GM19351 (cell line): Measurements from ENCODE around the gene DACT2.
"Not testable (repeated sequence)": the region's sequence is repeated elsewhere in the genome, so short reads cannot be mapped to it uniquely, and the experiment has no call there.

ENCODE experiments used
- ATAC-seq: cut with Tn5 transposase; IDR thresholded peaks from one replicate; pipeline ENCODE4 v1.9.1; 2021; ENCODE audit warnings: mild to moderate bottlenecking, moderate library complexity; ENCODE audit not compliant: unreplicated experiment

The DACT2 gene

DNA sequence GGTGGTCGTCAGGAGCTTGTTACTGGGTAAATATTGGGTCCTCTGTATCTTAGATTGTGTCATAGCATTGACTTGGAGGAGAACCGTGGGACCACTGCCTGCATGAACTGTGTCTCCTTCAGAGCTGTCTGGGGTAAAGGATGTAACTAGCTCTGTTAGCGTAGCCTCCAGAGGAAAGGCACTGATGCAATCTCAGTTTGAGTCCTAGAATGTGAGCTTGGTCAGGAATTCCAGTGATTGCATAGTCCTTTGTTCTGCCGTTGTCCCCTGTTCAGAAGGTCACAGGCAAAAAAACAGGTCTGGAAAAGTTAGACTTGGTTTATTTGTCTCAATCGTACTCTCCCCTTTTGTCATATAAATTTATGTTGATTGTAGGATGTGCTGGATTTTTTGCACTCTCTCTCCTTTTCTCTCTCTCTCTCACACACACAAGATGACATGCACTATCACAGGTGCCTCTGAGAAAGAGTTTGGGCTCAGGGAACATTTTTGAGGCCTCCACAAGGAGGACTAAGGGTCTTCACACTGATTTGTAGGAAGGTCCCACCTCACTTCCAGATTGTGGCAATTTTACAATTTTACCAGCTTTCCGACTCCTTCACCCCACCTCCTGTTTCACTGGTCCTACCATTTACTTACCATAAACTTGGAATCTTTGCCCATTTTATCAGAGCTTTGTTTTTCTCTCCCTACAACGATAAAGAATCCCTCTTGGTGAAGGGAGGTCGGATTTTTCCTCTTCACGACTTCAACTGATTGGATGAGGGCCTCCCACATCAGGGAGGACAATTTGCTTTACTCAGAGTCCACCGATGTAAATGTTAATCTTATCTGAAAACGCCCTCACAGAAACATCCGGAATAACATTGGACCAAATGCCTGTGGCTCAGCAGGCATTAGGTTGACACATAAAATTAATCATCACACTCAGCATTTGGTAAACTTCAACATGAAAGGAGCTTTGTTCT is 7.0 kb upstream of the DACT2 start:
- ATAC-seq: no peak

DNA sequence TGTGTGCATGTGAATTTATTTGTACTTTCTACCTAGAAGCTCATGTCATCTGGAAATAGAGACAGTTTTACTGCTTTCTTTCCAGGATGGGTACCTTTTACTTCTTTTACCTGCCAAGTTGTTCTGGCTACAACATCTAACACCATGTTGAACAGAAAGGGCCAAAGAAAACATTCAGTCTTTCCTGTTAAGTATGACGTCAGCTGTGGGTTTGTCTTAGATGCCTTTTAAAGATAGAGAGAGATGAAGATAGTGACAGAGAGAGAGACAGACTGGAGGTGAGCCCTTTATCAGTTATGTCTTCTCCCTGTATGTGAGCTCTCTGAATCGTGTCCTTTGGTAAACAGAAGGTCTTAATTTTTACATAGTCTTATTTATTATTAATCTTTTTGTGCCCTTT is 3.4 kb upstream of the DACT2 start:
- no peak for ATAC-seq

GRCh38 chr6:168320634-168321033 is 1.1 kb upstream of the DACT2 start:
- no peak for ATAC-seq

DNA sequence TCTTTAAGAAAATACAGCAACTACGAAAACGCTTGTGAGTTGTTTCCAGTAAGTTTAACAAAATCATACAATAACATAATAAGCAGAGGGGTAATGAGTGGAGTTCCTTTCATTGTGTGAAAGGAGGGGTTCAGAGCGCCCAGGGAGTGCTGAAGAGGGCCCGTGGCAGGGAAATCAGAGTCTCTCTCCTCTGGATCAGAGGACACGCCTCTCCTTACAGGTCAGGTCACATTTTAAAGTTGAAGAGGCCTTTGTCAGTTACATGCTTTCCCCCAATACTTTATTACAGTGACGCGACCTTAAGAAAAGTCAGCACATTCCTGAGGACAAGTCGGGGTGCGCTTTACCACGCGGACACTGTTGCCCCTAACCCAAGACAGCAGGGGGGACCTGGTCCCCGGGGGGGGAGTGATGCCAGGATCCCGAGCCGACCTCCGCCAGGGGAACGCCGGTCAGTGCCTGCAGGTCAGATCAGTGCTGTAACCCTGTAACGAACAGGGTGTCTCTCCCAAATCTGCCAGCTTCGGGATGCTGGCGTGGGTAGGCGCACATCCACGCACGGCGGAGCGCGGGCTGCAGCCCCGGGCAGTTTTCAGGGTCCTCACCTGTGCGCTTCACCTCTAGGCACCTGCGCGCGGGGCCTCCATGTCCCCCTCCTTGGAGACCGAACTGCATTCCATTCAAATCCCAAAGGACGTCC is 848 bp downstream of the DACT2 start:
- no peak for ATAC-seq

- no peak for ATAC-seq
Observed at GRCh38 chr6:168318090-168318489, 1.5 kb downstream of the DACT2 start.

DNA sequence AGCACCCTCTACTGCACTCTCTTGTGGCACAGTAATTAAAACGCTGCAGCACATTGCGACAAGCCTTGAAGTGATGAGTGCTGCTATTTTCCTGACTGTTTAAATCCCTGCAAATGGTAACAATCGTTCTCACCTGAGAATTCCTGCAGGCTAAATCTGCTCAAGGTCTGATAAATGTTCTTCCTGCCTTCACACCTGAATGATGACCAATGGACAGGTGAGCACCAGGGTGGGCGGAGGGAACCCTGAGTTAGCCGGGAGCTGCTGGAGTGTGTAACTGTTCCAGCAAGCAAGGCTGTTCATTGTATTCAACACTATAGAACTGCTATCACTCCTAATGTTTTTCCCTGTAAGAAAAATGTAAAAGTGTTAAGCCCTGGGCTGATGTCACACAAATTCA is 4.0 kb downstream of the DACT2 start:
- no peak for ATAC-seq

GRCh38 chr6:168314948-168315347 is 4.6 kb downstream of the DACT2 start:
- ATAC-seq: no peak

GRCh38 chr6:168314021-168314420 is 5.6 kb downstream of the DACT2 start:
- no peak for ATAC-seq

GRCh38 chr6:168313431-168314011 is 6.1 kb downstream of the DACT2 start:
- no peak for ATAC-seq

DNA sequence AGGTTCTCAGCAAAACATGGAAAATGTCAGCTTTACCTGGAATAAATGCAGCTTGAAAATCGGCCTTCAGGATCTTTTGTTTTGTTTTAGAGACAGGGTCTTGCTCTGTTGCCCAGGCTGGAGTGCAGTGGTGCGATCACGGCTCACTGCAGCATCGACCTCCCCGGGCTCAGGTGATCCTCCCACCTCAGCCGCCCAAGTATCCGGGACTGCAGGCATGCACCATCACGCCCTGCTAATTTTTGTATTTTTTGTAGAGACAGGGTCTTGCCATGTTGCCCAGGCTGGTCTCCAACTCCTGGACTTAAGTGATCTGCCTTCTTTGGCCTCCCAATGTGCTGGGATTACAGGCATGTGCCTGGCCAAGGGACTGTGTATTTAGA is 7.5 kb downstream of the DACT2 start:
- not testable (repeated sequence) for ATAC-seq

DNA sequence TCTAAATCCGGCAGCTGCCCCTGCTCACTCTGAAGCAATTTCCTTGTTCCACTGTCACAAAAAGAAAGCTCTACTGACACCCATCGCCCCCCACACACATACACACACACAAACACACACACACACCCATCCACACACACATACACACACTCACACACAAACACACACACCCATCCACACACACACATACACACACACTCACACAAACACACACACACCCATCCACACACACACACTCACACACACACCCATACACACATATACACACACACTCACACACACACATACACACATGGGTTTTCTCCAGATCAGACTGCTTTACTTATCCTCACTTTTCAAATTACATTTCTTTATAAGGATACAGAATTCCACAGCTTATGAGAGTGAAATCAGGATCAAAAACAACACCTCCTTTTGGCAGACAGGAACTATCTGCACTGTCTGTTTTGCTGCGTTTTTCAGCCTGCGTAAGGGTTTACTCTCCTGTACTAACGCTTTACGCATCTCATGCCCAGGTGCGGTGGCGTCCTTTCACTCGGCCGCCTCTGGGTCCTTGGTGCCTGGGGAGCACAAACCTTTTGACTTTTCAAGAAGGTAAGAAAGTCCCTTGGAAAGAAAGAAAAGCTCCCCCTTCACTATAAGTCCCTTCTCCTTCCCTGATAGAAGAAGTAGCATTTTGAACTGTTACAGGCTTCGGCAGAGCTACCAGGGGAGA is 8.0 kb downstream of the DACT2 start:
- ATAC-seq: no peak

- ATAC-seq: no peak
Observed at GRCh38 chr6:168310945-168311344, 8.6 kb downstream of the DACT2 start.

GRCh38 chr6:168310403-168310802 is 9.2 kb downstream of the DACT2 start:
- ATAC-seq: no peak

DNA sequence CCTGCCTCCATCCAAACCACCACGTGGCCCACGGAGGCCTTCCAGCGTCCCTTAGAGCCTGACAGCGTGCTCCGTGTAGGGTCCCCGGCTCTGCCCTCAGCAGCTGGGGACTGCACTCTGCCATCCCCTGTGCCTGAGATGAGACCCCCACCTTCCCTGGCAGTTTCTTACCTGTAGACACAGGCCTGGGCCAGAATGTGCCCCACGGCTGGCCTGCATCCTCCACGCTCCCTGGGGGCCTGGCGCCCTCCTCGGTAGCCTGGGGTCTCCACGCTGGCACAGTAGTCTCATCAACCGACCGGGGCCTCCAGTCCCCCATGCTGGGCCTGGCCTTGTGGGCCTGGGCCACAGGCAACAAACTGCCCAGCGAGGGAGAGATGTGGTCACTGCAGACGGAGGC is 9.6 kb downstream of the DACT2 start:
- ATAC-seq: no peak

- no peak for ATAC-seq
Observed at GRCh38 chr6:168309183-168309582, 10.4 kb downstream of the DACT2 start.

GRCh38 chr6:168308390-168309144 is 11.0 kb downstream of the DACT2 start:
- no peak for ATAC-seq

- ATAC-seq: no peak
Observed at GRCh38 chr6:168307695-168308021, 11.9 kb downstream of the DACT2 start.

DNA sequence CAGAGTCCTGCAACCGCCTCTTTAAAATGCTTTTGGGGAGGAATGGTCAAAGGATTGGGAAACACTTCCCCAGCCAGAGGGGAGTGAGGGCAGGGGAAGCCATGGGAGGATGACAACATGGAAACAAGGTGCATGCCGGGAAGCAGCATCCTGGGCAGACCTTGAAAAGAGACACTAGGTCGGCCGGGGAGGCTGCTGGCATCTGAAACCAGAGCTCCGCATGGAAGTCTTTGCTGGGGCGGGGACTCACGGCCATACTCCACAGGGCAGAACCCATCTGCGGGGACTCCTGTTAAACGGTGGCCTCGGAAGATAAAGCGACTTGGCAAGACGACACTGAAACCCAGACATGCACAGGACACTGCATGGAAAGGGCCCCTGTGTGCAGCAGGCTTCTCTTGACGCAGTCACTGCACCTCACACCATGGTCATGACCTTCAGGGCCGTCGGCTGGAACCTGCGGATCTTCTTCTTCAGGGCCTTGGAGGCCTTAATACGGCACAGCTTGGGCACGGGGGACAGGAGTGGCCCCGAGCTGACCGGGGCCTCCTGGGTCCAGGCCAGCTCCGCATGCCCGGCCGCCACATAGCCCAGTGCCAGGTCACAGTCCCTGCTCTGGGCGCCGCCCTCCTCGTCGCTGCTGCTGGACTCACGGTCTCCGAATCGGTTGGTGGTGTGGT is 12.4 kb downstream of the DACT2 start:
- no peak for ATAC-seq

DNA sequence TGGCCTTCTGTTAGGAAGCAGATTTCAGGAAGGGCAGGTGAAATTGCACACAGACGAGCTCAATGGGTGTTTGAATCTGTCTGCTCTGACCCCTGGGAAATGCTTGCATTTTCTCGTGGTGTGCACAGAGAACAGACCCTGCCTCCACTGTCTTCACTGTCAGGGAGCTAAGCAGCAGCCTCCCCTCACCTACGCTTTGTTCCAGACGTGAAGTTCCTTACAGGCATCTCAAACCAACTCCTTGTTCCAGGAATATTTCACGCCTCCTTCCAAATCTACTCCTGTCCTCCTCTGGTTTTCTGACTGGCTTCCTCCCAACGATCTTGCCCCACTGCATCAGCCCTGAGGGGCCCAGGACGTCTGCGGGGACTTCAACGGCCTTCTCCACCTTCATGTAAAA is 13.7 kb downstream of the DACT2 start:
- no peak for ATAC-seq
